ENCODE data around the gene SETMAR. TPM values are rescaled to one million over a fixed set of nuclear protein-coding genes. Genes with fewer than 3 reads are reported as not detected.

Gene SETMAR
- total RNA-seq, 1 donor, result 11.9 TPM

DNA sequence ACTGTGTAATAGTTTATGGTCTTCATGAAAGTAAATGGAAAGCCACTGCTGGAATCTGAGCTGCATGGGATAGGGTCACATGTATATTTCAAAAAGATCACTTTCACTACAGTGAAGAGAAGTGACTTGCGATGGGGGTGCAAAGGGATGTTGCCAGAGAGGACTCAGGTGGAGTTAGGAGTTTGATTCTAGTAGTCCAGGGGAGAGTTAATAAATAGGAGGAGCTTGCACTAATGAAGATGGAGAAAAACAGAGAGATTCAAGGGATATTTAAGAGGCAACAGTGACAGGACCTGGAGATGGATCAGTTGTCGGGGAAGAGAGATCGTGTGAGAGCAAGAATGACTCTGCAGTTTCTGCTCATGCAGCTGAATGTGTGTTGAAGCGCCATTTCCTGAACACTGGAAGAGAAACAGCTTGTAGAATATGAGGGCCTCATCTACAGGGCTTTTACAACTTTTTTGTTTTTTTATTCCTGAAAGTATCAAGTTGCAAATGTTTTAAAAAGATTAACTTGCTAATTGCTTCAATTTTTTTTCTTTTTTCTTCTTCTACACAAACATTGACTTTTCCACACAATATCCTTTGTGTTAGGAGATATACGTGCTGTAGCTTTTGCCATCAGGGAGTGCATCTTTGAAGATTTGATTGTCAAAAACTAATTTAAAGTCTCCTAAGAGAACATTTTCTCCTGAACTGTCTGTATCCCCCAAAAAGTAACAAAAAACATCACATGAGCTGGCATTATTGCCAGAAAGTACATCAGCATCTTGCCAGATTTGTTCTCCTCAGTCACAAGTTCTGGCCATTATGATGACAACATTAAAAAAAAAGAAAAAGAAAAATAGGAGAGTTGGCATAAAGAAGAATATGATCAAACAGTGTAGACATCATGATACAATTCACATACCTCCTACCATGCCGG lies 37.5 kb downstream of the SETMAR start:
- TF ChIP-seq, protein P1, sequence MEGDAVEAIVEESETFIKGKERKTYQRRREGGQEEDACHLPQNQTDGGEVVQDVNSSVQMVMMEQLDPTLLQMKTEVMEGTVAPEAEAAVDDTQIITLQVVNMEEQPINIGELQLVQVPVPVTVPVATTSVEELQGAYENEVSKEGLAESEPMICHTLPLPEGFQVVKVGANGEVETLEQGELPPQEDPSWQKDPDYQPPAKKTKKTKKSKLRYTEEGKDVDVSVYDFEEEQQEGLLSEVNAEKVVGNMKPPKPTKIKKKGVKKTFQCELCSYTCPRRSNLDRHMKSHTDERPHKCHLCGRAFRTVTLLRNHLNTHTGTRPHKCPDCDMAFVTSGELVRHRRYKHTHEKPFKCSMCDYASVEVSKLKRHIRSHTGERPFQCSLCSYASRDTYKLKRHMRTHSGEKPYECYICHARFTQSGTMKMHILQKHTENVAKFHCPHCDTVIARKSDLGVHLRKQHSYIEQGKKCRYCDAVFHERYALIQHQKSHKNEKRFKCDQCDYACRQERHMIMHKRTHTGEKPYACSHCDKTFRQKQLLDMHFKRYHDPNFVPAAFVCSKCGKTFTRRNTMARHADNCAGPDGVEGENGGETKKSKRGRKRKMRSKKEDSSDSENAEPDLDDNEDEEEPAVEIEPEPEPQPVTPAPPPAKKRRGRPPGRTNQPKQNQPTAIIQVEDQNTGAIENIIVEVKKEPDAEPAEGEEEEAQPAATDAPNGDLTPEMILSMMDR (IDR thresholded peaks at IDR 0.05; ENCODE audit: extremely low read depth, low read depth, low read length), result no peak
- H3K79me2 ChIP-seq (ENCODE audit: insufficient read depth, low read length), result no peaks in the 10 kb centered on the region
- peaks cover 5% of the 10 kb centered on the region for H3K4me1 ChIP-seq (ENCODE audit: insufficient read depth, low read length)
- H3K4me2 ChIP-seq (ENCODE audit: insufficient read depth, low read length), result no peak overlapping the region
- no peak overlapping the region for H3K4me3 ChIP-seq (ENCODE audit: insufficient read depth, low read length)
- no peak overlapping the region for H2AFZ ChIP-seq (ENCODE audit: low read length)
- no peak overlapping the region for H3K27ac ChIP-seq (ENCODE audit: low read depth, low read length)
- DNase-seq (ENCODE audit: insufficient read length, low spot score, missing footprints), result peak; percentile 13
- no peaks in the 10 kb centered on the region for H3K27me3 ChIP-seq (ENCODE audit: insufficient read depth, low read length)
- no peaks in the 10 kb centered on the region for H3K9me3 ChIP-seq (ENCODE audit: low read depth, low read length)
- no peaks in the 10 kb centered on the region for H3K36me3 ChIP-seq (ENCODE audit: insufficient read depth, low read length)
- no peaks in the 10 kb centered on the region for H4K20me1 ChIP-seq (ENCODE audit: insufficient read depth, low read length)

DNA sequence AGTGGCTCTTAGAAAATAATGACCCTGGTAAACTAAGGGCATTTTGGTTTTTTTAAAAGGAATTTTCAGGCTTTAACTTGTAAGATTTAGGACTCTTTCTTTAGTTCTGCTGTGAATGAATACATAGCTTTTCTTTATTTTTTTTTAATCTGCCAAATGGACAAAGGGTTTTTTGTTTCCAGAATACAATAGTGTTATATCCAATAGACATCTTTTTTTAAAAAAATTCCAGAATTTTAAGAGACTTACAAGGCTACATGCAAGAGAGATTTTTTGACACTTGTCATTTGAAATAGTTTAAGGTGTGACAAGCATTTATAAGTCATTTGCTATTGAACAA lies 38.1 kb downstream of the SETMAR start:
- Histone ChIP-seq H2AFZ (ENCODE audit: low read length) (no peak overlapping the region), H3K9me3 (ENCODE audit: low read depth, low read length) (no peaks in the 10 kb centered on the region), H4K20me1 (ENCODE audit: insufficient read depth, low read length) (no peaks in the 10 kb centered on the region), H3K27ac (ENCODE audit: low read depth, low read length) (no peak overlapping the region), H3K4me2 (ENCODE audit: insufficient read depth, low read length) (no peak overlapping the region), H3K4me3 (ENCODE audit: insufficient read depth, low read length) (no peak overlapping the region), H3K79me2 (ENCODE audit: insufficient read depth, low read length) (no peaks in the 10 kb centered on the region), H3K27me3 (ENCODE audit: insufficient read depth, low read length) (no peaks in the 10 kb centered on the region), H3K36me3 (ENCODE audit: insufficient read depth, low read length) (no peaks in the 10 kb centered on the region), H3K4me1 (ENCODE audit: insufficient read depth, low read length) (peaks cover 5% of the 10 kb centered on the region)
- DNase-seq (ENCODE audit: insufficient read length, low spot score, missing footprints), result no peak
- TF ChIP-seq, protein P1 (IDR thresholded peaks at IDR 0.05; ENCODE audit: extremely low read depth, low read depth, low read length), result no peak

- no peaks in the 10 kb centered on the region for H3K79me2 ChIP-seq (ENCODE audit: insufficient read depth, low read length)
- H3K36me3 ChIP-seq (ENCODE audit: insufficient read depth, low read length), result no peaks in the 10 kb centered on the region
- H3K27me3 ChIP-seq (ENCODE audit: insufficient read depth, low read length), result no peaks in the 10 kb centered on the region
- DNase-seq (ENCODE audit: insufficient read length, low spot score, missing footprints), result peak; percentile 17
- TF ChIP-seq, protein P1 (IDR thresholded peaks at IDR 0.05; ENCODE audit: extremely low read depth, low read depth, low read length), result no peak
- peaks cover 5% of the 10 kb centered on the region for H3K4me1 ChIP-seq (ENCODE audit: insufficient read depth, low read length)
- no peaks in the 10 kb centered on the region for H4K20me1 ChIP-seq (ENCODE audit: insufficient read depth, low read length)
- H3K27ac ChIP-seq (ENCODE audit: low read depth, low read length), result no peak overlapping the region
- no peaks in the 10 kb centered on the region for H3K9me3 ChIP-seq (ENCODE audit: low read depth, low read length)
- no peak overlapping the region for H3K4me3 ChIP-seq (ENCODE audit: insufficient read depth, low read length)
- H3K4me2 ChIP-seq (ENCODE audit: insufficient read depth, low read length), result no peak overlapping the region
- H2AFZ ChIP-seq (ENCODE audit: low read length), result no peak overlapping the region
Observed at GRCh38 chr3:4343258-4343657, 40.1 kb downstream of the SETMAR start.

DNA sequence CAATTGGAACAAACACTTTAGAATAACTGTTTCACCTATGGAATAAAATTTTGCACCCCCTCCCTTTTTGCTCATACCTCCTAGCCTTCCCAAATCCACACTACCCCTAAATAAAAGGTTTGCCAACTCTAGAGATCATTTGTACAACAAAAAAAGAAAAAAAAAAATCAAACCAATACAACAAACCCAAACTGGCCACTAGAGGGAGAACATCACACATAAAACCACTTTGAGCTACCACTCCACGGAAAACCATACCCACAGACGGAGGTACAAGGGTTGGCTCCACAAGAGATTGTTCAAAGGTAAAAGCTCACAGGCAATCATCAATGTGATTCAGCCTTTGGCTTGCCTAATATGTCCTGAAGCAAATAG lies 47.6 kb downstream of the SETMAR start:
- Histone ChIP-seq H3K36me3 (ENCODE audit: insufficient read depth, low read length) (no peaks in the 10 kb centered on the region), H4K20me1 (ENCODE audit: insufficient read depth, low read length) (no peaks in the 10 kb centered on the region), H2AFZ (ENCODE audit: low read length) (no peak overlapping the region), H3K9me3 (ENCODE audit: low read depth, low read length) (no peaks in the 10 kb centered on the region), H3K4me3 (ENCODE audit: insufficient read depth, low read length) (no peak overlapping the region), H3K79me2 (ENCODE audit: insufficient read depth, low read length) (no peaks in the 10 kb centered on the region), H3K4me1 (ENCODE audit: insufficient read depth, low read length) (peaks cover 9% of the 10 kb centered on the region), H3K27ac (ENCODE audit: low read depth, low read length) (peak overlapping the region; percentile 48), H3K4me2 (ENCODE audit: insufficient read depth, low read length) (peak overlapping the region; percentile 72), H3K27me3 (ENCODE audit: insufficient read depth, low read length) (no peaks in the 10 kb centered on the region)
- peak; percentile 50 for DNase-seq (ENCODE audit: insufficient read length, low spot score, missing footprints)
- TF ChIP-seq, protein P1 (IDR thresholded peaks at IDR 0.05; ENCODE audit: extremely low read depth, low read depth, low read length), result peak; percentile 83

All from osteoblast (primary cell).